HEK293 (cell line): ENCODE data around the gene EMC6.

ENCODE experiments used
- CTCF ChIA-PET: fragments of 350-600 bp; formaldehyde crosslinking; extraction: SDS; loops from one replicate; lab custom pipeline; 2021; ENCODE audit warnings: antibody characterized with exemption; lab: Yijun Ruan, JAX
- POLR2A ChIA-PET: fragments of 300-600 bp; formaldehyde crosslinking; extraction: SDS; loops from one replicate; lab custom pipeline; 2020; ENCODE audit warnings: antibody characterized with exemption, inconsistent platforms; lab: Yijun Ruan, JAX
- H3K27ac ChIP-seq: fragments of 200-500 bp; sonication (Bioruptor generic); 2 replicates; pipeline ENCODE4 v1.5.1; 2014; ENCODE audit warnings: low read depth, low read length, control low read depth, inconsistent platforms; ENCODE audit errors: extremely low read depth
- H3K36me3 ChIP-seq, 2 experiments: fragments of 200-500 bp in 1 of 2; sonication (Bioruptor generic) in 1 of 2; 1 replicate in 1 of 2; 2 replicates in 1 of 2; pipeline ENCODE4 v1.5.1; 2014 to 2017; ENCODE audit warnings: inconsistent platforms in 2 of 2, low read length in 2 of 2; ENCODE audit not compliant: control insufficient read depth in 2 of 2, insufficient read depth in 1 of 2
- H3K4me1 ChIP-seq: fragments of 200-500 bp; sonication (Bioruptor generic); 2 replicates; pipeline ENCODE4 v1.5.1; 2014; ENCODE audit warnings: mild to moderate bottlenecking, low read length, inconsistent platforms; ENCODE audit not compliant: control insufficient read depth, insufficient read depth
- H3K4me3 ChIP-seq: 2 replicates; pipeline ENCODE4 v1.5.1; 2011; ENCODE audit warnings: low read depth, mild to moderate bottlenecking, control low read depth, low read length, moderate library complexity
- H3K9me3 ChIP-seq: fragments of 200-500 bp; sonication (Bioruptor generic); 2 replicates; pipeline ENCODE4 v1.5.1; 2014; ENCODE audit warnings: low read depth, low read length, inconsistent platforms; ENCODE audit not compliant: control insufficient read depth, insufficient read depth
- BCL11A ChIP-seq: fragments of 450-650 bp; formaldehyde crosslinking; IDR thresholded peaks from 2 replicates; pipeline ENCODE4 v1.5.1; 2016; ENCODE audit warnings: low read depth, missing biosample characterization, missing genetic modification characterization
- BCL11B ChIP-seq: fragments of 450-650 bp; formaldehyde crosslinking; IDR thresholded peaks from 2 replicates; pipeline ENCODE4 v1.5.1; 2016; ENCODE audit warnings: low read depth, missing biosample characterization, missing genetic modification characterization
- ELK4 ChIP-seq: IDR thresholded peaks from 2 replicates; pipeline ENCODE4 v1.6.1; 2011; ENCODE audit warnings: mild to moderate bottlenecking, low read depth, low read length, borderline replicate concordance
- GLI4 ChIP-seq: fragments of 450-650 bp; formaldehyde crosslinking; IDR thresholded peaks from 2 replicates; pipeline ENCODE4 v1.5.1; 2016; ENCODE audit warnings: missing biosample characterization, missing genetic modification characterization
- KLF1 ChIP-seq: fragments of 450-650 bp; formaldehyde crosslinking; IDR thresholded peaks from 2 replicates; pipeline ENCODE4 v1.5.1; 2016; ENCODE audit warnings: missing biosample characterization, missing genetic modification characterization
- MEIS1 ChIP-seq: sonication (generic); formaldehyde crosslinking; IDR thresholded peaks from 2 replicates; pipeline ENCODE4 v1.8.1; 2022; ENCODE audit warnings: missing genetic modification reagents, mild to moderate bottlenecking, borderline replicate concordance
- PATZ1 ChIP-seq: fragments of 450-650 bp; formaldehyde crosslinking; IDR thresholded peaks from 2 replicates; pipeline ENCODE4 v1.5.1; 2016; ENCODE audit warnings: missing biosample characterization, missing genetic modification characterization
- PRDM10 ChIP-seq: fragments of 450-650 bp; formaldehyde crosslinking; IDR thresholded peaks from 2 replicates; pipeline ENCODE4 v1.5.1; 2016; ENCODE audit warnings: missing biosample characterization, missing genetic modification characterization
- SCRT2 ChIP-seq: fragments of 450-650 bp; formaldehyde crosslinking; IDR thresholded peaks from 2 replicates; pipeline ENCODE4 v1.5.1; 2016; ENCODE audit warnings: missing biosample characterization, missing genetic modification characterization
- ZBTB20 ChIP-seq: fragments of 450-650 bp; formaldehyde crosslinking; IDR thresholded peaks from 2 replicates; pipeline ENCODE4 v1.5.1; 2016; ENCODE audit warnings: missing biosample characterization, missing genetic modification characterization
- ZBTB48 ChIP-seq: fragments of 450-650 bp; formaldehyde crosslinking; IDR thresholded peaks from 2 replicates; pipeline ENCODE4 v1.5.1; 2016; ENCODE audit warnings: missing biosample characterization, missing genetic modification characterization
- ZBTB8A ChIP-seq: fragments of 450-650 bp; formaldehyde crosslinking; IDR thresholded peaks from 2 replicates; pipeline ENCODE4 v1.5.1; 2016; ENCODE audit warnings: missing biosample characterization, missing genetic modification characterization
- ZFHX2 ChIP-seq: fragments of 450-650 bp; formaldehyde crosslinking; conservative IDR thresholded peaks from 2 replicates; pipeline ENCODE4 v1.5.1; 2016; ENCODE audit warnings: missing biosample characterization, missing genetic modification characterization
- ZNF10 ChIP-seq: fragments of 450-650 bp; formaldehyde crosslinking; IDR thresholded peaks from 2 replicates; pipeline ENCODE4 v1.5.1; 2017; ENCODE audit warnings: missing biosample characterization, missing genetic modification characterization
- ZNF2 ChIP-seq: fragments of 450-650 bp; formaldehyde crosslinking; IDR thresholded peaks from 2 replicates; pipeline ENCODE4 v1.5.1; 2016; ENCODE audit warnings: missing biosample characterization, missing genetic modification characterization
- ZNF24 ChIP-seq: fragments of 450-650 bp; formaldehyde crosslinking; IDR thresholded peaks from 2 replicates; pipeline ENCODE4 v1.5.1; 2016; ENCODE audit warnings: missing biosample characterization, missing genetic modification characterization
- ZNF335 ChIP-seq: fragments of 450-650 bp; formaldehyde crosslinking; conservative IDR thresholded peaks from 2 replicates; pipeline ENCODE4 v1.5.1; 2016; ENCODE audit warnings: missing biosample characterization, missing genetic modification characterization
- ZNF341 ChIP-seq: fragments of 450-650 bp; formaldehyde crosslinking; IDR thresholded peaks from 2 replicates; pipeline ENCODE4; 2016; ENCODE audit warnings: low read depth, missing biosample characterization, missing genetic modification characterization
- ZNF391 ChIP-seq: fragments of 450-650 bp; formaldehyde crosslinking; IDR thresholded peaks from 2 replicates; pipeline ENCODE4 v1.5.1; 2016; ENCODE audit warnings: low read depth, missing biosample characterization, missing genetic modification characterization, borderline replicate concordance
- ZNF426 ChIP-seq: fragments of 450-650 bp; formaldehyde crosslinking; IDR thresholded peaks from 2 replicates; pipeline ENCODE4 v1.5.1; 2017; ENCODE audit warnings: missing biosample characterization, missing genetic modification characterization, mild to moderate bottlenecking, inconsistent platforms, moderate library complexity
- ZNF626 ChIP-seq: fragments of 450-650 bp; sonication (Bioruptor Pico); formaldehyde crosslinking; IDR thresholded peaks from 2 replicates; pipeline ENCODE4 v1.5.1; 2018; ENCODE audit warnings: missing biosample characterization, missing genetic modification characterization, inconsistent platforms
- ZNF660 ChIP-seq: fragments of 450-650 bp; IDR thresholded peaks from 2 replicates; pipeline ENCODE4 v1.5.1; 2018; ENCODE audit warnings: missing biosample characterization, mild to moderate bottlenecking, missing genetic modification characterization
- ZNF777 ChIP-seq: fragments of 450-650 bp; formaldehyde crosslinking; IDR thresholded peaks from 2 replicates; pipeline ENCODE4 v1.5.1; 2017; ENCODE audit warnings: missing biosample characterization, missing genetic modification characterization, borderline replicate concordance
- ZNF830 ChIP-seq: fragments of 450-650 bp; IDR thresholded peaks from 2 replicates; pipeline ENCODE4 v1.5.0; 2018; ENCODE audit warnings: missing biosample characterization, missing genetic modification characterization, low read depth, mild to moderate bottlenecking, moderate library complexity
- ZXDB ChIP-seq: fragments of 450-650 bp; formaldehyde crosslinking; IDR thresholded peaks from 2 replicates; pipeline ENCODE4 v1.5.1; 2016; ENCODE audit warnings: missing biosample characterization, missing genetic modification characterization

The EMC6 gene

GRCh38 chr17:3636154-3636907, 32.3 kb upstream of the EMC6 start, which contains the start of the genes CTNS and SHPK (continued):
- TF ChIP-seq BCL11A (tag by site-specific recombination) (no peak), ZNF10 (tag by site-specific recombination) (0 out of 2 replicates have a peak, but pooled peaks have one; percentile 50), GLI4 (tag by site-specific recombination) (no peak), ZFHX2 (tag by site-specific recombination) (0 out of 2 replicates have a peak, but pooled peaks have one; percentile 8), ZBTB48 (tag by site-specific recombination) (peak; percentile 53), ZXDB (tag by site-specific recombination) (peak; percentile 62; the same call in 1 of the 2 replicates), ZNF660 (tag by site-specific recombination) (0 out of 2 replicates have a peak, but pooled peaks have one; percentile 36), KLF1 (tag by site-specific recombination) (peak; percentile 69), ZNF341 (tag by site-specific recombination) (0 out of 2 replicates have a peak, but pooled peaks have one; percentile 26), PRDM10 (peak; percentile 84), ELK4 (peak; percentile 81; the same call in 1 of the 2 replicates), ZNF426 (no peak), ZNF2 (0 out of 2 replicates have a peak, but pooled peaks have one; percentile 25), ZBTB8A (tag by site-specific recombination) (peak; percentile 75), ZNF777 (peak; percentile 74)

GRCh38 chr17:3636908-3637373, 31.7 kb upstream of the EMC6 start:
- no peaks in the 10 kb centered on the region for H3K9me3 ChIP-seq
- peaks cover 2% of the 10 kb centered on the region for H3K4me1 ChIP-seq
- H3K36me3 ChIP-seq: peaks cover 4 to 26% of the 10 kb centered on the region in 2 experiments; a peak in 2 of 3 replicates
- CTCF ChIA-PET: interaction anchor here (0.7 to 1.4 kb wide), 3 partner anchors 10 to 788 kb away, joined by 3 to 5 read pairs (median 4); no protein-coding TSS in a partner anchor
- POLR2A ChIA-PET: interaction anchor here (0.8 to 3.8 kb wide), 18 partner anchors 9 to 870 kb away, joined by 3 to 75 read pairs (median 4); partner anchors contain the start of genes EMC6, HASPIN, NCBP3 and TAX1BP3
- TF ChIP-seq ZNF335 (tag by site-specific recombination) (peak; percentile 76), ZBTB20 (tag by site-specific recombination) (peak; percentile 45; the same call in 1 of the 2 replicates), PATZ1 (tag by site-specific recombination) (0 out of 2 replicates have a peak, but pooled peaks have one; percentile 23), SCRT2 (tag by site-specific recombination) (no peak), MEIS1 (CRISPR knock-in tag) (no peak), ZNF391 (tag by site-specific recombination) (0 out of 2 replicates have a peak, but pooled peaks have one; percentile 8), PRDM10 (peak; percentile 71; the same call in 1 of the 2 replicates), ZNF24 (tag by site-specific recombination) (no peak), BCL11B (tag by site-specific recombination) (0 out of 2 replicates have a peak, but pooled peaks have one; percentile 2), ZNF830 (tag by site-specific recombination) (no peak), ZNF626 (tag by site-specific recombination) (no peak)
- peak overlapping the region; percentile 83; the same call in 1 of the 2 replicates for H3K27ac ChIP-seq
- H3K4me3 ChIP-seq: peak overlapping the region; percentile 96
